ENCODE measurements around the gene ETV6.

DNA sequence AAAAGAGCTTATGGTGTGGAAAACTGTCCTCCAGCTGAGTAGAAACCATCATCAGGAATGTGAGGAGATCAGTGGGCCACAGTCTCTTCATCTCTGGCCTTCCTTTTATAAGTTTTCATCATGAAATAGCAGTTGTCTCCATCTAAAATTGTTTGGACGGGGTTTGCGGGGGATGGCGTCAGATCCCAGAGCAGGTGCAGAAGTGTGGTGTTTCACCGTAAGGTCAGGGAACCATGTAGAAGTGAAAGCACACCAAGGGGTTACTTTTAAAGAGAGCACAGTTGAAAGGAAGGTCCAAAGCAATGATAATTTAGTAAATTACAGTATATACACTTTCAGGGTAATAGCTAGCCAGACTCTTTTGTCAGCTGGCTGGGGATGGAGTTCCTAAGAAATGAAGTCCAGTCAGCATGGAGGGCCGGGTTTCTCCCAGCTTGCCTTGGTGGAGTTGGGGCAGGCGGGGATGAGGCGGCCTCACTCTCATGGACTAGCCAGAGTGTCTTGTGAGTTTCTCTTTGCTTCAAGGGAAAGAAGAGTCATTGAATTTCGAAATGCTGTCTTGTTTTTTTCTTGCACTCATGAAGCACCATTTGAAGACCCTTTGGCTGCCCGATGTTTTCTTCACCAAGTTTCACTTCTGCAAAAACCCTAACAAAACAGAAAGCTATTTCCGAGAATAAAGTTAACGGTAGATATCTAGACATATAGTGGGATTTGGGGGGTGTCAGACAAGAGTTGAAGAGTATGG, 100.6 kb downstream of the ETV6 start:
- TF ChIP-seq, protein P1, sequence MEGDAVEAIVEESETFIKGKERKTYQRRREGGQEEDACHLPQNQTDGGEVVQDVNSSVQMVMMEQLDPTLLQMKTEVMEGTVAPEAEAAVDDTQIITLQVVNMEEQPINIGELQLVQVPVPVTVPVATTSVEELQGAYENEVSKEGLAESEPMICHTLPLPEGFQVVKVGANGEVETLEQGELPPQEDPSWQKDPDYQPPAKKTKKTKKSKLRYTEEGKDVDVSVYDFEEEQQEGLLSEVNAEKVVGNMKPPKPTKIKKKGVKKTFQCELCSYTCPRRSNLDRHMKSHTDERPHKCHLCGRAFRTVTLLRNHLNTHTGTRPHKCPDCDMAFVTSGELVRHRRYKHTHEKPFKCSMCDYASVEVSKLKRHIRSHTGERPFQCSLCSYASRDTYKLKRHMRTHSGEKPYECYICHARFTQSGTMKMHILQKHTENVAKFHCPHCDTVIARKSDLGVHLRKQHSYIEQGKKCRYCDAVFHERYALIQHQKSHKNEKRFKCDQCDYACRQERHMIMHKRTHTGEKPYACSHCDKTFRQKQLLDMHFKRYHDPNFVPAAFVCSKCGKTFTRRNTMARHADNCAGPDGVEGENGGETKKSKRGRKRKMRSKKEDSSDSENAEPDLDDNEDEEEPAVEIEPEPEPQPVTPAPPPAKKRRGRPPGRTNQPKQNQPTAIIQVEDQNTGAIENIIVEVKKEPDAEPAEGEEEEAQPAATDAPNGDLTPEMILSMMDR (conservative IDR thresholded peaks at IDR 0.05; ENCODE audit: low read length), result no peak
- no peak for TF ChIP-seq EZH2phosphoT487 (IDR thresholded peaks at IDR 0.05; ENCODE audit: borderline replicate concordance)
